OCI-LY1 (cell line): ENCODE data around the gene PTPN4.

Experiments used
- H2AFZ ChIP-seq: fragments of 200-600 bp; sonication (generic), shearing (Covaris generic); 2 replicates; pipeline ENCODE4 v1.6.0; 2014; ENCODE audit warnings: antibody characterized with exemption, mild to moderate bottlenecking, low read length
- H3F3A ChIP-seq: fragments of 200-600 bp; sonication (generic), shearing (Covaris generic); 2 replicates; pipeline ENCODE4 v1.6.0; 2014; ENCODE audit warnings: mild to moderate bottlenecking, antibody characterized with exemption, low read length, moderate library complexity; ENCODE audit not compliant: insufficient read depth
- H3K27ac ChIP-seq: fragments of 200-600 bp; sonication (generic); 2 replicates; pipeline ENCODE4 v1.5.1; 2014; ENCODE audit warnings: low read length, mixed run types, mild to moderate bottlenecking, low read depth; ENCODE audit not compliant: poor library complexity, severe bottlenecking
- H3K27me3 ChIP-seq: fragments of 200-600 bp; sonication (generic); 2 replicates; pipeline ENCODE4 v1.6.0; 2014; ENCODE audit warnings: antibody characterized with exemption, mild to moderate bottlenecking, low read length, moderate library complexity; ENCODE audit not compliant: insufficient read depth
- H3K36me3 ChIP-seq: fragments of 200-600 bp; sonication (generic); 2 replicates; pipeline ENCODE4 v1.6.1; 2014; ENCODE audit warnings: mild to moderate bottlenecking, antibody characterized with exemption, low read length, moderate library complexity, mixed read lengths; ENCODE audit not compliant: insufficient read depth
- H3K4me1 ChIP-seq: fragments of 200-600 bp; sonication (generic); 2 replicates; pipeline ENCODE4 v1.5.1; 2014; ENCODE audit warnings: mild to moderate bottlenecking, low read length, moderate library complexity; ENCODE audit not compliant: insufficient read depth, severe bottlenecking
- H3K4me2 ChIP-seq: fragments of 200-600 bp; sonication (generic), shearing (Covaris generic); 2 replicates; pipeline ENCODE4 v1.6.1; 2014; ENCODE audit warnings: low read length
- H3K4me3 ChIP-seq: fragments of 200-600 bp; sonication (generic); 2 replicates; pipeline ENCODE4 v1.5.1; 2014; ENCODE audit warnings: low read length, low read depth, mild to moderate bottlenecking, mixed read lengths; ENCODE audit not compliant: poor library complexity, severe bottlenecking
- H3K79me2 ChIP-seq: fragments of 200-600 bp; shearing (Covaris generic); 2 replicates; pipeline ENCODE4 v1.6.1; 2016; ENCODE audit warnings: mixed run types, low read length, mixed read lengths; ENCODE audit not compliant: insufficient read depth
- H3K9ac ChIP-seq: fragments of 200-600 bp; sonication (generic), shearing (Covaris generic); 2 replicates; pipeline ENCODE4 v1.6.1; 2014; ENCODE audit warnings: mild to moderate bottlenecking, low read length, mixed read lengths
- H3K9me2 ChIP-seq: fragments of 200-600 bp; sonication (generic), shearing (Covaris generic); 2 replicates; pipeline ENCODE4 v1.6.1; 2014; ENCODE audit warnings: low read depth, mild to moderate bottlenecking, low read length, mixed read lengths
- H3K9me3 ChIP-seq: fragments of 200-600 bp; shearing (Covaris generic); 2 replicates; pipeline ENCODE4 v1.6.1; 2014; ENCODE audit warnings: low read length, mixed read lengths
- H4K20me1 ChIP-seq: fragments of 200-600 bp; sonication (generic), shearing (Covaris generic); 2 replicates; pipeline ENCODE4 v1.6.0; 2016; ENCODE audit warnings: mild to moderate bottlenecking, low read length; ENCODE audit not compliant: insufficient read depth
- EZH2 ChIP-seq: fragments of 200-600 bp; sonication (generic), shearing (Covaris generic); IDR thresholded peaks from 2 replicates; pipeline ENCODE4 v1.8.0; 2017; ENCODE audit warnings: borderline replicate concordance, mixed run types, mild to moderate bottlenecking, antibody characterized with exemption, low read length, moderate library complexity, mixed read lengths
- TF ChIP-seq, protein P1 (sequence below): fragments of 200-600 bp; sonication (generic), shearing (Covaris generic); IDR thresholded peaks from 2 replicates; pipeline ENCODE4 v1.5.1; 2017; ENCODE audit warnings: mild to moderate bottlenecking, antibody characterized with exemption, low read length, moderate library complexity, mixed read lengths

PTPN4 gene

DNA sequence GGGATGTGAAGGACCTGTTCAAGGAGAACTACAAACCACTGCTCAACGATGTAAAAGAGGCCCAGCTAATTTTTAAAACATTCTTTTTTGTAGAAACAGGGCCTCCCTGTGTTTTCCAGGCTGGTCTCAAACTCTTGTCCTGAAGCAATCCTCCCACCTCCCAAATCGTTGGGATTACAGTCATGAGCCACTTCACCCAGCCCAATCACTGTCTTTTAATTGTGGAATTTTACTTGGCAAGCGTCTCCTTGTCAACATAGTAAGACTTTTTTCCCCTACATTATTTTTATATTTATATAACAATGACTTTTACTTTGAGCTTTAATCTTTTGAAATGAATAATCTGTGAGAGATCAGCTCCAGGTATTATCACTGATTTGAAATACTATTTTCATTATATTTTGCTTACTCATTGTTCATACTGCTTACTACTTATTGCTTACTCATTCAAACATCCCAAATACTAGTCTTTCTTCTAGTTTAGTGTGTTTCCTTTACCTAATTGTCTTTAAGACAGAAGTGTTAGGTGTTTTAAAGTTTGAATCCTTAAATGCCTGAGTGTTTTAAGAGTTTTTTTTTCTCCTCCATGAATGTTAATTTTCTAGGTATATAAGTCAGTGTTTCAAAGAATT lies 48.9 kb downstream of the PTPN4 start:
- H3F3A ChIP-seq = no peaks in the 10 kb centered on the region
- no peaks in the 10 kb centered on the region for H3K36me3 ChIP-seq
- H2AFZ ChIP-seq = no peak overlapping the region
- TF ChIP-seq EZH2 = no peak
- TF ChIP-seq, protein P1, sequence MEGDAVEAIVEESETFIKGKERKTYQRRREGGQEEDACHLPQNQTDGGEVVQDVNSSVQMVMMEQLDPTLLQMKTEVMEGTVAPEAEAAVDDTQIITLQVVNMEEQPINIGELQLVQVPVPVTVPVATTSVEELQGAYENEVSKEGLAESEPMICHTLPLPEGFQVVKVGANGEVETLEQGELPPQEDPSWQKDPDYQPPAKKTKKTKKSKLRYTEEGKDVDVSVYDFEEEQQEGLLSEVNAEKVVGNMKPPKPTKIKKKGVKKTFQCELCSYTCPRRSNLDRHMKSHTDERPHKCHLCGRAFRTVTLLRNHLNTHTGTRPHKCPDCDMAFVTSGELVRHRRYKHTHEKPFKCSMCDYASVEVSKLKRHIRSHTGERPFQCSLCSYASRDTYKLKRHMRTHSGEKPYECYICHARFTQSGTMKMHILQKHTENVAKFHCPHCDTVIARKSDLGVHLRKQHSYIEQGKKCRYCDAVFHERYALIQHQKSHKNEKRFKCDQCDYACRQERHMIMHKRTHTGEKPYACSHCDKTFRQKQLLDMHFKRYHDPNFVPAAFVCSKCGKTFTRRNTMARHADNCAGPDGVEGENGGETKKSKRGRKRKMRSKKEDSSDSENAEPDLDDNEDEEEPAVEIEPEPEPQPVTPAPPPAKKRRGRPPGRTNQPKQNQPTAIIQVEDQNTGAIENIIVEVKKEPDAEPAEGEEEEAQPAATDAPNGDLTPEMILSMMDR = no peak
- H4K20me1 ChIP-seq = no peaks in the 10 kb centered on the region
- no peak overlapping the region for H3K4me3 ChIP-seq
- H3K27me3 ChIP-seq = no peaks in the 10 kb centered on the region
- no peaks in the 10 kb centered on the region for H3K9me3 ChIP-seq
- H3K79me2 ChIP-seq = no peaks in the 10 kb centered on the region
- H3K27ac ChIP-seq = no peak overlapping the region
- no peak overlapping the region for H3K9ac ChIP-seq
- no peaks in the 10 kb centered on the region for H3K4me1 ChIP-seq
- H3K4me2 ChIP-seq = no peak overlapping the region
- H3K9me2 ChIP-seq = no peaks in the 10 kb centered on the region

DNA sequence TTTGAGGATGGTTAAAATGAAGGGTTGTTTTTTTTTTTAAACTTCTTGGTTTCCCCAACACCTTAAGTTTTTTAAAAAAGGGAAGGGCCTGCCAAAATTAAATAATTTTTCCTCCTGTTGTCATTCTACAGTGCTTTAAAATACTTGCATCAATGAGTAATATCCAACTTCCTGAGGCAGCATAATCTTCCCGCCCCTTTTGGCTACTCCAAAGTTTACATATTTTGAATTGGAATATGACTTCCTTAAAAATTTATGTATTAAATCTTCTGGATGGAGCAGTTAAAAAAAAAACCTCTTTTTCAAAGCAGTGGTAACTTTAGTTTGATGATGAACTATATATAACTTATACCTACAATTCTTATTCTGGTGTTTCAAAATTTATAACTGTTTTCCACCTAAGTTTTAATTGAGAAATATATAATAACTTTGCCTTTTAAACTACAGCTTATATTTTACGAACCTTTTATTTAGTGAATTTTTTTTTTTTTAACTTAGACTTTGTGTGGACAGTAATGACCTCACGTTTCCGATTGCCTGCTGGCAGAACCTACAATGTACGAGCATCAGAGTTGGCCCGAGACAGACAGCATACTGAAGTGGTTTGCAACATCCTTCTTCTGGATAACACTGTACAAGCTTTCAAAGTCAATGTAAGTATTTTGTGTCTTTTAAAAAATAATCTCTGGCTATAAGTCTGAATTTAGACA lies 49.8 kb downstream of the PTPN4 start:
- H3K4me2 ChIP-seq = no peak overlapping the region
- no peak overlapping the region for H3K4me3 ChIP-seq
- TF ChIP-seq, protein P1 = no peak
- TF ChIP-seq EZH2 = no peak
- H3K79me2 ChIP-seq = no peaks in the 10 kb centered on the region
- H3K27me3 ChIP-seq = no peaks in the 10 kb centered on the region
- H3K27ac ChIP-seq = no peak overlapping the region
- no peaks in the 10 kb centered on the region for H3K9me3 ChIP-seq
- H3K9me2 ChIP-seq = no peaks in the 10 kb centered on the region
- H3F3A ChIP-seq = no peaks in the 10 kb centered on the region
- H3K36me3 ChIP-seq = no peaks in the 10 kb centered on the region
- H4K20me1 ChIP-seq = no peaks in the 10 kb centered on the region
- H3K9ac ChIP-seq = no peak overlapping the region
- no peak overlapping the region for H2AFZ ChIP-seq
- no peaks in the 10 kb centered on the region for H3K4me1 ChIP-seq

DNA sequence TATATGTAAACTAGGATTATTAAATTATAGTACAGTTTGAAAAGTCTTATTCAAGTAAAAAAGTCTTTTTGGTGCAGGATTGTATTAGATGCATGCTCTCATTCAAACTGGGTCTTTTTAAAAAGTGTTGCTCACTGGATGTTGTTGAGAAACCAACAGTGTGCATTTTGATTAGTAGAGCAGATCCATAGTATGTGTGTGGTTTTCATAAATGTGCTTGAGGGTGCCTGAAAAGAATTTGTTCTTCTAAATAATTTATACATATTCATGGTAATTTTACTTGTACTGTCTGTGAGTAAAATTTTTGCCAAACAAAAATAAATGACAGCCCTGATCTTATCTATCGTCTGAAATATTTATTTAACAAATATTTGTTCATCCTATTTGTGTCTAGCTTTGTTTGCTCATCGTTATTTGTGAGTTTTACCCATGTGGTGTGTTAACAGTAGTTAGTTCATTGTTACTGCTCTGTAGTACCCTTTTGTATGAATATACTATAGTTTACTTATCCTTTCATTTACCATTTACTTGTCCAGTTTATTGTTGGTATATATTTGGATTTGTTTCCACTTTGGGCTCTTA lies 50.4 kb downstream of the PTPN4 start:
- no peaks in the 10 kb centered on the region for H3K9me3 ChIP-seq
- H3K9me2 ChIP-seq = no peaks in the 10 kb centered on the region
- no peaks in the 10 kb centered on the region for H3K79me2 ChIP-seq
- no peak overlapping the region for H3K27ac ChIP-seq
- no peak overlapping the region for H3K9ac ChIP-seq
- H3K4me3 ChIP-seq = no peak overlapping the region
- no peak for TF ChIP-seq EZH2
- TF ChIP-seq, protein P1 = no peak
- H3K36me3 ChIP-seq = no peaks in the 10 kb centered on the region
- H3K4me2 ChIP-seq = no peak overlapping the region
- H2AFZ ChIP-seq = no peak overlapping the region
- no peaks in the 10 kb centered on the region for H3F3A ChIP-seq
- H3K27me3 ChIP-seq = no peaks in the 10 kb centered on the region
- no peaks in the 10 kb centered on the region for H3K4me1 ChIP-seq
- H4K20me1 ChIP-seq = no peaks in the 10 kb centered on the region
